Uterus (tissue), 4 donors: Measurements from ENCODE around the gene CCL20. TPM values are rescaled to one million over a fixed set of nuclear protein-coding genes. Genes with fewer than 3 reads are reported as not detected.

Experiments
- DNase-seq, 2 donors: peaks; one replicate each; pipeline ENCODE4 v3.0.0-alpha.2; 2019 to 2020
- H3K27ac ChIP-seq, 2 donors: fragments of 200-600 bp; sonication (generic); 1 replicate in 1 of 2; 2 replicates in 1 of 2; pipeline ENCODE4 v1.5.1; 2016 to 2018
- H3K27me3 ChIP-seq, 2 donors: fragments of 200-600 bp; sonication (generic); one replicate each; pipeline ENCODE4 v1.5.1; 2018 to 2019; ENCODE audit warnings: control low read depth in 1 of 2
- H3K36me3 ChIP-seq, 2 donors: fragments of 200-600 bp; sonication (generic); one replicate each; pipeline ENCODE4 v1.5.1; 2019; ENCODE audit warnings: control low read depth in 1 of 2
- H3K4me1 ChIP-seq, 2 donors: fragments of 200-600 bp; sonication (generic); one replicate each; pipeline ENCODE4 v1.5.1; 2018 to 2019; ENCODE audit warnings: control low read depth in 1 of 2
- H3K4me3 ChIP-seq, 2 donors: fragments of 200-600 bp; sonication (generic); 1 replicate in 1 of 2; 2 replicates in 1 of 2; pipeline ENCODE4 v1.5.1; 2018 to 2019; ENCODE audit warnings: mild to moderate bottlenecking in 1 of 2
- H3K9me3 ChIP-seq, 2 donors: fragments of 200-600 bp; sonication (generic); one replicate each; pipeline ENCODE4 v1.5.1; 2019; ENCODE audit warnings: control low read depth in 1 of 2
- POLR2A ChIP-seq, 2 donors: fragments of 450-650 bp; IDR thresholded peaks; one replicate each; pipeline ENCODE4 v1.6.1; 2016; ENCODE audit warnings: antibody characterized with exemption in 2 of 2, mild to moderate bottlenecking in 1 of 2, moderate library complexity in 1 of 2
- intact Hi-C: fragments of 100-400 bp; cut with DNase I; formaldehyde crosslinking; loops from one replicate; pipeline ENCODE4 v1.15.1; 2023; ENCODE audit warnings: low total_unique reads
- total RNA-seq, 4 donors: library from RNA; depleted of rRNA in 3 of 4; stranded (reverse); fragments of >200 nt in 3 of 4; gene quantifications; one replicate each; pipeline versions ENCODE4 v1.1.0 to v1.2.4, GENCODE V29; 2014 to 2023
- TF ChIP-seq, protein P1 (sequence below), 4 experiments: fragments of 200-600 bp in 2 of 4; fragments of 450-650 bp in 2 of 4; sonication (generic) in 2 of 4; IDR thresholded peaks; one replicate each; pipeline ENCODE4 v1.5.1; 2016 to 2019; ENCODE audit warnings: antibody characterized with exemption in 4 of 4, mild to moderate bottlenecking in 2 of 4, moderate library complexity in 1 of 4
- donor health status: DM: yes; HTN: yes; CAD: no.

CCL20 gene
- total RNA-seq, 4 donors from 2014 or later, result not detected

DNA sequence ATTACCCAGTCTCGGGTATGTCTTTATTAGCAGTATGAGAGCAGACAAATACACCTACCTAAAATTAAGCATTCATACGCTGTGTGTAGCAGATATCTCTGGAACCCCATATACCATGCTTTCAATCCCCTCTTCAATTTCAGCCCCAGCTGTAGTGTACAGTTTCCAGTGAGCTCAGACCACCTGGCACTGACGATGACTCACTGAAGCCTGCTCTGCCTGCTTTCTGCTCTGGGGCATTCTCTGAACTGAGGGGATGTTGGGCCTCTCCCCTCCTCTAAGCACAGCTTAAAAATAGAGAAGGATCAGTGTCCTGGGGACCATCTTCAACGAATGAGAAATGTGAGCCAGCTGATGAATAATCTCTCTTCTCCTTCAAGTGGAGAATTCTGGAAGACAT is 8.7 kb upstream of the CCL20 start:
- Histone ChIP-seq H3K27me3 (no peaks in the 10 kb centered on the region), H3K4me1 (no peaks in the 10 kb centered on the region), H3K27ac (no peak overlapping the region), H3K9me3 (no peaks in the 10 kb centered on the region), H3K36me3 (no peaks in the 10 kb centered on the region), H3K4me3 (no peak overlapping the region)
- TF ChIP-seq, protein P1, sequence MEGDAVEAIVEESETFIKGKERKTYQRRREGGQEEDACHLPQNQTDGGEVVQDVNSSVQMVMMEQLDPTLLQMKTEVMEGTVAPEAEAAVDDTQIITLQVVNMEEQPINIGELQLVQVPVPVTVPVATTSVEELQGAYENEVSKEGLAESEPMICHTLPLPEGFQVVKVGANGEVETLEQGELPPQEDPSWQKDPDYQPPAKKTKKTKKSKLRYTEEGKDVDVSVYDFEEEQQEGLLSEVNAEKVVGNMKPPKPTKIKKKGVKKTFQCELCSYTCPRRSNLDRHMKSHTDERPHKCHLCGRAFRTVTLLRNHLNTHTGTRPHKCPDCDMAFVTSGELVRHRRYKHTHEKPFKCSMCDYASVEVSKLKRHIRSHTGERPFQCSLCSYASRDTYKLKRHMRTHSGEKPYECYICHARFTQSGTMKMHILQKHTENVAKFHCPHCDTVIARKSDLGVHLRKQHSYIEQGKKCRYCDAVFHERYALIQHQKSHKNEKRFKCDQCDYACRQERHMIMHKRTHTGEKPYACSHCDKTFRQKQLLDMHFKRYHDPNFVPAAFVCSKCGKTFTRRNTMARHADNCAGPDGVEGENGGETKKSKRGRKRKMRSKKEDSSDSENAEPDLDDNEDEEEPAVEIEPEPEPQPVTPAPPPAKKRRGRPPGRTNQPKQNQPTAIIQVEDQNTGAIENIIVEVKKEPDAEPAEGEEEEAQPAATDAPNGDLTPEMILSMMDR (IDR thresholded peaks at IDR 0.05), result no peak
- no peak for TF ChIP-seq POLR2A (IDR thresholded peaks at IDR 0.05)
- intact Hi-C loops, result no loop called here
- DNase-seq, result no peak

DNA sequence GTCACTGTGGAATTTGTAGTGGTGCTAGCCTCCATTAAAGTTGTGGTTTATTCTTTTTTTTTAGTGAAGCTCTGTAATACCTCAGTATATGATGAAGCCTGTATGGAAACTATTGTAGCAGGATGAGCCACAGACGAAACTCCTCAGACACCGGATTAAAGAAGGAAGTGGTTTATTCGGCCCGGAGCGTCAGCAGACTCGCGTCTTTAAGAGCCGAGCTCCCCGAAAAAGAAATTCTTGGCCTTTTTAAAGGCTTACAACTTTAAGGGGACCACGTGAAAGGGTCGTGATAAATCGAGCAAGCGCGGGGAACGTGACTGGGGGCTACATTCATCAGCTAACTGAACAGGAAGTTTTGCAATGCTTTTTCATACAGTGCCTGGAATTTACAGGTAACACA is 8.1 kb upstream of the CCL20 start:
- no peak for DNase-seq

DNA sequence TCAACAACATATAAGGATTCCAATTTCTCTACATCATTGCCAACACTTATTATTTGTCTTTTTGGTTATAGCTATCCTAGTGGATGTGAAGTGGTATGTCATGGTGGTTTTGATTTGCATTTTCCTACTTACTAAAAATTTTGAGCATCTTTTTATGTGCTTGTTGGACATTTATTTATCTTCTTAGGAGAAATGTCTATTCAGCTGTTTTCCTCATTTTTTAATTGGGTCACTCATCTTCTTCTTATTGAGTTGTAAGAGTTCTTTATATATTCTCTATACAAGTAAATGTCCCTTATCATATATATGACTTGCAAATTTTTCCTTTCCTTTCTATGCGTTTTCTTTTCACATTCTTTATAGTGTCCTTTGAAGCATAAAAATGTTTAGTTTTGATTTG is 4.7 kb upstream of the CCL20 start:
- intact Hi-C loops, result no loop called here
- no peaks in the 10 kb centered on the region for H3K36me3 ChIP-seq
- no peaks in the 10 kb centered on the region for H3K27me3 ChIP-seq
- no peaks in the 10 kb centered on the region for H3K9me3 ChIP-seq
- DNase-seq, result no peak
- H3K4me1 ChIP-seq, result no peaks in the 10 kb centered on the region
- TF ChIP-seq, protein P1 (IDR thresholded peaks at IDR 0.05), result no peak
- TF ChIP-seq POLR2A (IDR thresholded peaks at IDR 0.05), result no peak
- H3K4me3 ChIP-seq, result no peak overlapping the region
- no peak overlapping the region for H3K27ac ChIP-seq

More for the DNA sequence above, 8.1 kb upstream of the CCL20 start:
- no peaks in the 10 kb centered on the region for H3K36me3 ChIP-seq
- no peaks in the 10 kb centered on the region for H3K27me3 ChIP-seq
- no peak for TF ChIP-seq POLR2A (IDR thresholded peaks at IDR 0.05)
- TF ChIP-seq, protein P1 (IDR thresholded peaks at IDR 0.05), result no peak
- no peak overlapping the region for H3K4me3 ChIP-seq
- no peaks in the 10 kb centered on the region for H3K9me3 ChIP-seq
- intact Hi-C loops, result no loop called here
- no peak overlapping the region for H3K27ac ChIP-seq
- no peaks in the 10 kb centered on the region for H3K4me1 ChIP-seq

DNA sequence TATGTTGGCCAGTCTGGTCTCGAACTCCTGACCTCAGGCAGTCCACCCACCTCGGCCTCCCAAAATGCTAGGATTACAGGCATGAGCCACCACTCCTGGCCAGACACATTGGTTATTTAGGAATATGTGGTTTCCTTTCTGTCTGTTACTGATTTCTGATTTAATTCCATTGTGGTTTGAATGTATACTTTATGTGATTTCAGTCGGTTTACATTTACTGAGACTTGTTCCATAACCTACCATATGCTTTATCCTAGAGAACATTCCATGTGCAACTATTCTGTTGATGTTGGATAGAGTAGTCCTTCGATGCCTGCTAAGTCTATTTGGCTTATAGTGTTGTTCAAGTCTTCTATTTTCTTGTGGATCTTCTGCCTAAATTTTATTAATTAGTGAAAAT is 1.6 kb upstream of the CCL20 start:
- DNase-seq, result no peak
- Histone ChIP-seq H3K4me1 (no peaks in the 10 kb centered on the region), H3K9me3 (no peaks in the 10 kb centered on the region), H3K27ac (no peak overlapping the region), H3K36me3 (no peaks in the 10 kb centered on the region), H3K27me3 (no peaks in the 10 kb centered on the region), H3K4me3 (no peak overlapping the region)
- intact Hi-C loops, result no loop called here
- no peak for TF ChIP-seq POLR2A (IDR thresholded peaks at IDR 0.05)
- TF ChIP-seq, protein P1 (IDR thresholded peaks at IDR 0.05), result no peak

DNA sequence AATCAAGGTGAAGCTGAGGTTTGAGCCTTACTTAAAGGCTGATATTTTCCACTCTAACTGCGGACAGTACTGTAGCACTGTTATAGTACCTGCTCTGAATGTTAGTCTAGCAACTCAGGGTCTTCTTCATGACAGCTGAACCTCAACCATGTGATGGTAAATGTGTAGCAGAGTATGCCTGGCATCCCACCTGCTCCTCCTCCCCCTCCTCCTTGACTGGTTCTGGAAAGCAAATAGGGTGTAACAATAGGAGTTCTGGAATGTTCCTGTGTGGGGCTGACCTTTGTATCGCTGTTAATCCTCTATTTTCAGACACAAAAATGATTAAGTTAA is 447 bp upstream of the CCL20 start:
- no peak overlapping the region for H3K27ac ChIP-seq
- no peaks in the 10 kb centered on the region for H3K27me3 ChIP-seq
- intact Hi-C loops, result no loop called here
- H3K4me1 ChIP-seq, result no peaks in the 10 kb centered on the region
- H3K9me3 ChIP-seq, result no peaks in the 10 kb centered on the region
- DNase-seq, result no peak
- no peaks in the 10 kb centered on the region for H3K36me3 ChIP-seq
- no peak overlapping the region for H3K4me3 ChIP-seq
- TF ChIP-seq POLR2A (IDR thresholded peaks at IDR 0.05), result no peak
- TF ChIP-seq, protein P1 (IDR thresholded peaks at IDR 0.05), result no peak
